BJ (cell line): ENCODE results near the gene TFRC. TPM values are rescaled to one million over a fixed set of nuclear protein-coding genes. Genes with fewer than 3 reads are reported as not detected.

ENCODE experiments used
- CTCF ChIA-PET: fragments of 350-600 bp; formaldehyde crosslinking; extraction: SDS; loops from one replicate; lab custom pipeline; 2021; ENCODE audit warnings: antibody characterized with exemption, inconsistent platforms; lab: Yijun Ruan, JAX
- POLR2A ChIA-PET: fragments of 300-600 bp; sonication (Branson Sonifier 250); formaldehyde crosslinking; extraction: SDS; loops from one replicate; lab custom pipeline; 2021; ENCODE audit warnings: antibody characterized with exemption; lab: Charles Lee
- DNase-seq: peaks from one replicate; pipeline ENCODE4 v3.0.0-alpha.2; 2011; ENCODE audit warnings: low read depth
- H3K27me3 ChIP-seq: 2 replicates; pipeline ENCODE4 v1.6.0; 2011; ENCODE audit warnings: low read length; ENCODE audit not compliant: control insufficient read depth, insufficient read depth
- H3K36me3 ChIP-seq: 2 replicates; pipeline ENCODE4 v1.5.1; 2011; ENCODE audit warnings: low read length; ENCODE audit not compliant: control insufficient read depth, insufficient read depth
- H3K4me3 ChIP-seq: 2 replicates; pipeline ENCODE4 v1.5.1; 2011; ENCODE audit warnings: low read depth, mild to moderate bottlenecking, control low read depth, low read length
- polyA plus RNA-seq: library from polyadenylated mRNA; depleted of rRNA; stranded (reverse); fragments of >200 nt; gene quantifications from 2 replicates; pipeline ENCODE4 v1.2.3, GENCODE V29; 2011
- TF ChIP-seq, protein P1 (sequence below): IDR thresholded peaks from 2 replicates; pipeline ENCODE4 v1.5.1; 2011; ENCODE audit warnings: low read depth, mild to moderate bottlenecking, control low read depth, inconsistent platforms, low read length, moderate library complexity; ENCODE audit not compliant: insufficient read depth

TFRC gene
- polyA plus RNA-seq, 1 experiment = 60.7 TPM

GRCh38 chr3:196048922-196049598 lies 32.8 kb downstream of the TFRC start:
- TF ChIP-seq, protein P1, sequence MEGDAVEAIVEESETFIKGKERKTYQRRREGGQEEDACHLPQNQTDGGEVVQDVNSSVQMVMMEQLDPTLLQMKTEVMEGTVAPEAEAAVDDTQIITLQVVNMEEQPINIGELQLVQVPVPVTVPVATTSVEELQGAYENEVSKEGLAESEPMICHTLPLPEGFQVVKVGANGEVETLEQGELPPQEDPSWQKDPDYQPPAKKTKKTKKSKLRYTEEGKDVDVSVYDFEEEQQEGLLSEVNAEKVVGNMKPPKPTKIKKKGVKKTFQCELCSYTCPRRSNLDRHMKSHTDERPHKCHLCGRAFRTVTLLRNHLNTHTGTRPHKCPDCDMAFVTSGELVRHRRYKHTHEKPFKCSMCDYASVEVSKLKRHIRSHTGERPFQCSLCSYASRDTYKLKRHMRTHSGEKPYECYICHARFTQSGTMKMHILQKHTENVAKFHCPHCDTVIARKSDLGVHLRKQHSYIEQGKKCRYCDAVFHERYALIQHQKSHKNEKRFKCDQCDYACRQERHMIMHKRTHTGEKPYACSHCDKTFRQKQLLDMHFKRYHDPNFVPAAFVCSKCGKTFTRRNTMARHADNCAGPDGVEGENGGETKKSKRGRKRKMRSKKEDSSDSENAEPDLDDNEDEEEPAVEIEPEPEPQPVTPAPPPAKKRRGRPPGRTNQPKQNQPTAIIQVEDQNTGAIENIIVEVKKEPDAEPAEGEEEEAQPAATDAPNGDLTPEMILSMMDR = no peak
- ChIA-PET POLR2A (no interaction called here), CTCF (interaction anchor here (0.7 to 1.7 kb wide), 4 partner anchors 23 to 479 kb away, joined by 3 to 7 read pairs (median 4); no protein-coding TSS in a partner anchor)
- no peaks in the 10 kb centered on the region for H3K27me3 ChIP-seq
- DNase-seq = no peak
- peaks cover 4% of the 10 kb centered on the region; the same call in 1 of the 2 replicates for H3K36me3 ChIP-seq
- H3K4me3 ChIP-seq = no peak overlapping the region

DNA sequence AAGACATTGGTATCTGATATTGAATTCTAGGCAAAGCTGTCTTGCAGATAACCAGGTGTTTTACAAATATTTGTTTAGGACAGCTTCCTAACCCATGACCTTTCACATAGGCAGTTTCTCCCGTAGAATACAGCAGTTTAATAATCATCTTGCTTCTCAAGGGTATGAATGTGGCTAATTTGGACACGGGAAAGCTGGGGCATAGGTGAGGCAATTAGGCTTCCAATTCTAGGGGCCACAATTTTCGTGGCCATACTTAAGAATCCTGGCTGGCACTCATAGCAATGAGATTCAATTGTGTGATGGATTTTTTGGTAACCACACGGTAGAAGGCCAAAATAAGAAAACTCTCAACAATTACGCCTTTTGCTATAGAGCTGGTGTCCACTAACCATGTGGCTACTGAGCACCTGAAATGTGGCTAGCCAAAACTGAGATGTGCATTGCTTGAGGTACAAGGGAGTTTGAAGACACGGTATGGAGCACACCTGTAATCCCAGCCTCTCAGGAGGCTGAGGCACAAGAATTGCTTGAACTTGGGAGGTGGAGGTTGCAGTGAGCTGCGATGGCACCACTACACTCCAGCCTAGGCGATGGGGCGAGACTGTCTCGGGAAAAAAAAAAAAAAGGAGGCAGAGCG lies 34.4 kb downstream of the TFRC start:
- ChIA-PET CTCF (interaction anchor here (1.3 kb wide), 1 partner anchor 11 kb away, joined by 3 read pairs; no protein-coding TSS in a partner anchor), POLR2A (no interaction called here)

GRCh38 chr3:196044513-196044912 lies 37.4 kb downstream of the TFRC start:
- H3K4me3 ChIP-seq = no peak overlapping the region
- POLR2A ChIA-PET = no interaction called here
- DNase-seq = no peak
- TF ChIP-seq, protein P1 = no peak
- CTCF ChIA-PET = interaction anchor here (1.4 kb wide), 1 partner anchor 29 kb away, joined by 6 read pairs; no protein-coding TSS in a partner anchor
- no peaks in the 10 kb centered on the region for H3K27me3 ChIP-seq
- no peaks in the 10 kb centered on the region for H3K36me3 ChIP-seq

More for the DNA sequence above, 34.4 kb downstream of the TFRC start:
- Histone ChIP-seq H3K36me3 (0 out of 2 replicates have a peak, but pooled peaks cover 2% of the 10 kb centered on the region), H3K27me3 (no peaks in the 10 kb centered on the region), H3K4me3 (no peak overlapping the region)
- TF ChIP-seq, protein P1 = no peak
- no peak for DNase-seq

DNA sequence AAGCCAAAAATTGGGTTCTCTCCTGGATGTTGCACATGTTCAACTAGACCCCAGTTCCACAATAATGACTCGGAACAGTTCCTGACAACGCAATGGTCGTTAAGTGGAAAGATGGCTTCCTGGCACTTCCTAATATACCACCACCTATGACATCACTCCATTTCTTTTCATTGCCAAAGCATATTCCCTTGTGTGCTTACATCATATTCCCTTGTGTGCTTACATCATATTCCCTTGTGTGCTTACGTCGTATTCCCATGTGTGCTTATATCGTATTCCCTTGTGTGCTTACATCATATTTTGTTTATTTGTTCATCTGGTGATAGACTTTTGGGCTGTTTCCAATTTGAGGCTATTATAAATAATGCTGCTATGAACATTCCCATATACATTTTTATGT lies 39.2 kb downstream of the TFRC start:
- no peaks in the 10 kb centered on the region for H3K27me3 ChIP-seq
- TF ChIP-seq, protein P1 = no peak
- H3K4me3 ChIP-seq = no peak overlapping the region
- no peaks in the 10 kb centered on the region for H3K36me3 ChIP-seq
- ChIA-PET POLR2A (no interaction called here), CTCF (no interaction called here)
- no peak for DNase-seq

GRCh38 chr3:196039359-196039758 lies 42.5 kb downstream of the TFRC start:
- TF ChIP-seq, protein P1 = no peak
- no peak for DNase-seq
- Histone ChIP-seq H3K4me3 (no peak overlapping the region), H3K36me3 (no peaks in the 10 kb centered on the region), H3K27me3 (no peaks in the 10 kb centered on the region)
- POLR2A ChIA-PET = no interaction called here
- CTCF ChIA-PET = interaction anchor here (1.2 kb wide), 1 partner anchor 13 kb away, joined by 4 read pairs; no protein-coding TSS in a partner anchor
